HepG2 (cell line): ENCODE data around the gene SLITRK2. TPM values are rescaled to one million over a fixed set of nuclear protein-coding genes. Genes with fewer than 3 reads are reported as not detected.

Experiments
- ATAC-seq: fragments of 200-7000 bp; cut with Tn5 transposase; 3 replicates; pipeline ENCODE4 v1.9.1; 2020; ENCODE audit warnings: mild to moderate bottlenecking, moderate library complexity
- BruUV-seq: library from RNA; stranded (reverse); fragments of 400-500 nt; replicated peaks from 2 replicates; lab custom pipeline; 2021; lab: Mats Ljungman, UMichigan
- CTCF ChIA-PET: fragments of 300-600 bp; formaldehyde crosslinking; extraction: SDS; loops from one replicate; lab custom pipeline; 2021; ENCODE audit warnings: low total read pairs, inconsistent platforms, low intra/inter-chr PET ratio; lab: Yijun Ruan, JAX
- POLR2A ChIA-PET: fragments of 350-600 bp; sonication (Branson Sonifier 250); formaldehyde crosslinking; loops from one replicate; lab custom pipeline; 2020; ENCODE audit warnings: antibody characterized with exemption, inconsistent platforms; lab: Yijun Ruan, JAX
- DNase-seq: peaks from one replicate; pipeline ENCODE4 v3.0.0-alpha.2; 2015; ENCODE audit warnings: low spot score
- FAIRE-seq: peaks from 3 replicates; lab custom pipeline; 2011; peaks lifted over from hg19 to GRCh38; lab: Jason Lieb, UNC
- H2AFZ ChIP-seq: one replicate; pipeline ENCODE4 v1.6.1; 2011; ENCODE audit warnings: low read length, inconsistent platforms
- H3K27ac ChIP-seq: fragments of 300-600 bp; 3 replicates; pipeline ENCODE4 v1.8.0; 2011; ENCODE audit warnings: mixed run types, mild to moderate bottlenecking, mixed read lengths, low read length, inconsistent platforms; ENCODE audit not compliant: insufficient read depth; ENCODE audit errors: extremely low read length
- H3K27me3 ChIP-seq, 2 experiments: fragments of 200-600 bp in 1 of 2; 2 replicates in 1 of 2; 3 replicates in 1 of 2; pipeline versions ENCODE4 v1.6.0 to v1.8.0; 2011; ENCODE audit warnings: low read length in 2 of 2, mild to moderate bottlenecking in 2 of 2, moderate library complexity in 2 of 2, inconsistent platforms in 1 of 2; ENCODE audit not compliant: insufficient read depth in 2 of 2, control insufficient read depth in 1 of 2
- H3K36me3 ChIP-seq, 2 experiments: fragments of 200-600 bp in 1 of 2; replicated peaks in 1 of 2; 2 replicates in 1 of 2; 3 replicates in 1 of 2; pipeline versions ENCODE4 v1.5.1 to v1.8.0; 2011; ENCODE audit warnings: low read length in 2 of 2, inconsistent platforms in 1 of 2; ENCODE audit not compliant: insufficient read depth in 2 of 2, control insufficient read depth in 1 of 2
- H3K4me1 ChIP-seq: 2 replicates; pipeline ENCODE4 v1.5.1; 2012; ENCODE audit warnings: low read length, inconsistent platforms; ENCODE audit not compliant: insufficient read depth
- H3K4me2 ChIP-seq: 2 replicates; pipeline ENCODE4 v1.6.0; 2011; ENCODE audit warnings: low read depth, low read length, inconsistent platforms
- H3K4me3 ChIP-seq, 3 experiments: fragments of 200-600 bp in 1 of 3; sonication (generic), shearing (Covaris generic) in 1 of 3; replicated peaks in 1 of 3; 2 replicates each; pipeline ENCODE4 v1.5.1; 2011 to 2016; ENCODE audit warnings: low read length in 3 of 3, inconsistent platforms in 2 of 3, low read depth in 2 of 3, mild to moderate bottlenecking in 2 of 3, control low read depth in 1 of 3, mixed read lengths in 1 of 3; ENCODE audit not compliant: insufficient read depth in 1 of 3
- H3K79me2 ChIP-seq: one replicate; pipeline ENCODE4 v1.6.1; 2011; ENCODE audit warnings: low read length, inconsistent platforms; ENCODE audit not compliant: insufficient read depth
- H3K9ac ChIP-seq: 2 replicates; pipeline ENCODE4 v1.6.0; 2011; ENCODE audit warnings: mild to moderate bottlenecking, low read depth, low read length, inconsistent platforms; ENCODE audit not compliant: insufficient read depth
- H3K9me3 ChIP-seq: 2 replicates; pipeline ENCODE4 v1.5.1; 2012; ENCODE audit warnings: mild to moderate bottlenecking, low read length
- H4K20me1 ChIP-seq: 2 replicates; pipeline ENCODE4 v1.6.0; 2011; ENCODE audit warnings: inconsistent platforms, mild to moderate bottlenecking, low read length, moderate library complexity; ENCODE audit not compliant: insufficient read depth
- SUZ12 ChIP-seq: fragments of 150-350 bp; IDR thresholded peaks from 2 replicates; pipeline ENCODE4 v1.6.1; 2014; ENCODE audit warnings: low read depth, low read length
- ZEB1 ChIP-seq: IDR thresholded peaks from 2 replicates; pipeline ENCODE4 v1.6.1; 2012; ENCODE audit warnings: mild to moderate bottlenecking, low read depth, inconsistent platforms; ENCODE audit not compliant: insufficient replicate concordance
- ZNF296 ChIP-seq: sonication (generic); formaldehyde crosslinking; conservative IDR thresholded peaks from 2 replicates; pipeline ENCODE4 v1.5.0; 2020; ENCODE audit warnings: mild to moderate bottlenecking, missing genetic modification reagents
- ZNF644 ChIP-seq: IDR thresholded peaks from 2 replicates; pipeline ENCODE4 v1.6.1; 2016; ENCODE audit warnings: low read depth
- WGBS: methylation state at CpG from one replicate; pipeline ENCODE4 v1.1.6; 2017; ENCODE audit warnings: low lambda C conversion rate; 5-methylcytosine and 5-hydroxymethylcytosine counted together
- in situ Hi-C: cut with HindIII; loops from 2 replicates; pipeline ENCODE4 v1.10.0; 2017; ENCODE audit warnings: low pct_unique_long_range_greater_than_20kb; ENCODE audit not compliant: extremely low pct_ligation_motif_present
- intact Hi-C: fragments of 100-400 bp; cut with micrococcal nuclease; formaldehyde crosslinking; loops from one replicate; pipeline ENCODE4 v1.10.0; 2022; ENCODE audit not compliant: unreplicated experiment
- polyA plus RNA-seq, 8 experiments: library from polyadenylated mRNA; depleted of rRNA in 3 of 8; stranded (reverse) in 7 of 8; unstranded in 1 of 8; fragments of >200 nt; fragmentation: Illumina TruSeq in 4 of 8; extraction: Trizol in 4 of 8; gene quantifications; 2 replicates each; pipeline versions ENCODE4 v1.2.1 to v1.2.3, GENCODE V29; 2011 to 2016; ENCODE audit warnings: low read depth in 4 of 8, missing spikeins in 1 of 8, mixed read lengths in 1 of 8; ENCODE audit not compliant: insufficient read depth in 1 of 8
- total RNA-seq, 5 experiments: library from RNA; depleted of rRNA; stranded (reverse); fragments of >200 nt; fragmentation: Illumina TruSeq; extraction: Trizol; gene quantifications; 2 replicates each; pipeline ENCODE4 v1.2.3, GENCODE V29; 2016; ENCODE audit warnings: low read depth in 1 of 5
- TF ChIP-seq, protein P1 (sequence below): sonication (generic); formaldehyde crosslinking; IDR thresholded peaks from 2 replicates; pipeline ENCODE4 v1.4.0; 2020; ENCODE audit warnings: missing genetic modification reagents
- TF ChIP-seq, protein P2 (sequence below): sonication (generic); formaldehyde crosslinking; IDR thresholded peaks from 2 replicates; pipeline ENCODE4 v1.4.0; 2020; ENCODE audit warnings: mild to moderate bottlenecking, missing genetic modification reagents
- TF ChIP-seq, protein P3 (sequence below): sonication (generic); formaldehyde crosslinking; IDR thresholded peaks from 2 replicates; pipeline ENCODE4 v1.4.0; 2020; ENCODE audit warnings: mild to moderate bottlenecking, missing genetic modification reagents

SLITRK2 gene
- total and polyA plus RNA-seq, 2 of the 13 experiments (the other 11 are each of a cell fraction or from before 2014, with no cell fraction given): not detected

DNA sequence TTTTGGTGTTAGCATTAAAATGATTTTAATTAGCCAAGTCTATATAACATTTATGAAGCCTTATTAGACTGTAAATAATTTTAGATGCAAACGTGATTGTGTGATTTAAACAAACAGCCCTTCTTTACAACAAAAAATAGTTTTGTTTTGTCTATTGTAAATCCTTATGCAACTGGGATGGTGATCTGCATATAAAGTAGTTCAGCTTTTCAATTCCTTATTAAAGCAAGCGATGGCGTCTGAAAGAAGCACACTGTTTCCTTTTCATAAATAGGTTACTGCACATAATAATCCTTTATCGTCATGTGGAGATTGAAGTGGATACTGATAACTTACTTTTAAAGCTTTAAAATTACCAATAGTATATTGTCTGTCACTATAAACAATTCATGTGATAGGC, 8.8 kb downstream of the SLITRK2 start:
- TF ChIP-seq ZNF644 (CRISPR knock-in tag) (no peak), SUZ12 (no peak), ZNF296 (CRISPR knock-in tag) (no peak), ZEB1 (no peak)
- TF ChIP-seq, protein P1, sequence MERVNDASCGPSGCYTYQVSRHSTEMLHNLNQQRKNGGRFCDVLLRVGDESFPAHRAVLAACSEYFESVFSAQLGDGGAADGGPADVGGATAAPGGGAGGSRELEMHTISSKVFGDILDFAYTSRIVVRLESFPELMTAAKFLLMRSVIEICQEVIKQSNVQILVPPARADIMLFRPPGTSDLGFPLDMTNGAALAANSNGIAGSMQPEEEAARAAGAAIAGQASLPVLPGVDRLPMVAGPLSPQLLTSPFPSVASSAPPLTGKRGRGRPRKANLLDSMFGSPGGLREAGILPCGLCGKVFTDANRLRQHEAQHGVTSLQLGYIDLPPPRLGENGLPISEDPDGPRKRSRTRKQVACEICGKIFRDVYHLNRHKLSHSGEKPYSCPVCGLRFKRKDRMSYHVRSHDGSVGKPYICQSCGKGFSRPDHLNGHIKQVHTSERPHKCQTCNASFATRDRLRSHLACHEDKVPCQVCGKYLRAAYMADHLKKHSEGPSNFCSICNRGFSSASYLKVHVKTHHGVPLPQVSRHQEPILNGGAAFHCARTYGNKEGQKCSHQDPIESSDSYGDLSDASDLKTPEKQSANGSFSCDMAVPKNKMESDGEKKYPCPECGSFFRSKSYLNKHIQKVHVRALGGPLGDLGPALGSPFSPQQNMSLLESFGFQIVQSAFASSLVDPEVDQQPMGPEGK (CRISPR knock-in tag): no peak
- TF ChIP-seq, protein P2, sequence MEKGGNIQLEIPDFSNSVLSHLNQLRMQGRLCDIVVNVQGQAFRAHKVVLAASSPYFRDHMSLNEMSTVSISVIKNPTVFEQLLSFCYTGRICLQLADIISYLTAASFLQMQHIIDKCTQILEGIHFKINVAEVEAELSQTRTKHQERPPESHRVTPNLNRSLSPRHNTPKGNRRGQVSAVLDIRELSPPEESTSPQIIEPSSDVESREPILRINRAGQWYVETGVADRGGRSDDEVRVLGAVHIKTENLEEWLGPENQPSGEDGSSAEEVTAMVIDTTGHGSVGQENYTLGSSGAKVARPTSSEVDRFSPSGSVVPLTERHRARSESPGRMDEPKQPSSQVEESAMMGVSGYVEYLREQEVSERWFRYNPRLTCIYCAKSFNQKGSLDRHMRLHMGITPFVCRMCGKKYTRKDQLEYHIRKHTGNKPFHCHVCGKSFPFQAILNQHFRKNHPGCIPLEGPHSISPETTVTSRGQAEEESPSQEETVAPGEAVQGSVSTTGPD (CRISPR knock-in tag): no peak
- TF ChIP-seq, protein P3, sequence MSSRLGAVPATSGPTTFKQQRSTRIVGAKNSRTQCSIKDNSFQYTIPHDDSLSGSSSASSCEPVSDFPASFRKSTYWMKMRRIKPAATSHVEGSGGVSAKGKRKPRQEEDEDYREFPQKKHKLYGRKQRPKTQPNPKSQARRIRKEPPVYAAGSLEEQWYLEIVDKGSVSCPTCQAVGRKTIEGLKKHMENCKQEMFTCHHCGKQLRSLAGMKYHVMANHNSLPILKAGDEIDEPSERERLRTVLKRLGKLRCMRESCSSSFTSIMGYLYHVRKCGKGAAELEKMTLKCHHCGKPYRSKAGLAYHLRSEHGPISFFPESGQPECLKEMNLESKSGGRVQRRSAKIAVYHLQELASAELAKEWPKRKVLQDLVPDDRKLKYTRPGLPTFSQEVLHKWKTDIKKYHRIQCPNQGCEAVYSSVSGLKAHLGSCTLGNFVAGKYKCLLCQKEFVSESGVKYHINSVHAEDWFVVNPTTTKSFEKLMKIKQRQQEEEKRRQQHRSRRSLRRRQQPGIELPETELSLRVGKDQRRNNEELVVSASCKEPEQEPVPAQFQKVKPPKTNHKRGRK: no peak
- no peak for DNase-seq
- in situ Hi-C loops (no loop called here), intact Hi-C loops (loop anchor here (5.0 kb wide), 1 partner anchor 1976 kb away; no protein-coding TSS in a partner anchor)
- no peaks in the 10 kb centered on the region for H4K20me1 ChIP-seq
- H3K4me2 ChIP-seq: no peak overlapping the region
- H3K27me3 ChIP-seq: no peaks in the 10 kb centered on the region
- POLR2A ChIA-PET: no interaction called here
- H3K27ac ChIP-seq: no peak overlapping the region
- H3K36me3 ChIP-seq: no peaks in the 10 kb centered on the region
- BruUV-seq: no TSS peak
- no peaks in the 10 kb centered on the region for H3K9me3 ChIP-seq
- no peaks in the 10 kb centered on the region for H3K79me2 ChIP-seq
- FAIRE-seq: no peak
- H2AFZ ChIP-seq: no peak overlapping the region
- no peak overlapping the region for H3K4me3 ChIP-seq
- no peak for ATAC-seq
- CTCF ChIA-PET: no interaction called here
- H3K9ac ChIP-seq: no peak overlapping the region
- no peaks in the 10 kb centered on the region for H3K4me1 ChIP-seq
- 43% methylated on average over 4 of the region's 4 CpGs for WGBS
